GM18870 (cell line): ENCODE results near the gene TEAD1.

Experiments used
- ATAC-seq: cut with Tn5 transposase; IDR thresholded peaks from one replicate; pipeline ENCODE4 v1.9.1; 2021; ENCODE audit warnings: moderate library complexity; ENCODE audit not compliant: unreplicated experiment

The TEAD1 gene

DNA sequence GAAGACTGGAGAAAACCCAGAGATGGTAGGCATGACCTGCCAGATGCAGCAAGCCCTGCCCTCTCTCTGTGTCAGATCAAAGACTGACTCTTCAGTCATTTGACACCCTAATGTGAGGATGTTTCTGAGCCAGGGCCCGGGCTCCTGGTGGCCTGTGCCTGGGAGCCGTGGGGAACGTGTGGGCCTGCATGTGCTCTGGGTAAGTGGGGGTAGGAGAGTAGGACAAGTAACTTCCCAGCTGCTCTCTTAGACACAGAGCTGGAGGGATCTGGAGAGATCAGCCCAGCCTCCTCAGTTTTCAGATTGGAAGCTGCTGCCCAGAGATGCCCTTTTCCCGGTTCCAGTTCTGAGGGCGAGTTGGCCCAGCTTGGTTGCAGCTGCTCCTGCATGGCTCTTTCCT lies 110.8 kb downstream of the TEAD1 start:
- no peak for ATAC-seq

DNA sequence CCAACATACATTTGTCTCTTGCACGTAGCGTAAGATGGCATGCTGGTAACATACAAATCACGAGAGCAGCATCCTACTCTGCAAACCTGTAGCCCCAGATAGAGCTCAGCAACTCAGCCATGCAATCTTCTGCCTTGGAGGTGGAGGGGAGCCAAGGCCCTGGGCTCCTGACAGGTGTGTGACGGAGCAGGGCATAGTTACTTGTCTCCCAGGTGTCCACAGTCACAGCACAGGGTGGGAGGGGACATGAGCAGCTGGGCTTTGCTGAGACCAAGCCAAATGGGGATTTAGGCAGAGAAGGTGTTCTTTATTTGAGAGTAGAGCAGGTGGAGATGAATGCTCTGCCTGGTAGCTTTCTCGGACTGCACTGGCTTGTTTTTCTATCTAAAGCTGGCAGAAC lies 111.7 kb downstream of the TEAD1 start:
- no peak for ATAC-seq

DNA sequence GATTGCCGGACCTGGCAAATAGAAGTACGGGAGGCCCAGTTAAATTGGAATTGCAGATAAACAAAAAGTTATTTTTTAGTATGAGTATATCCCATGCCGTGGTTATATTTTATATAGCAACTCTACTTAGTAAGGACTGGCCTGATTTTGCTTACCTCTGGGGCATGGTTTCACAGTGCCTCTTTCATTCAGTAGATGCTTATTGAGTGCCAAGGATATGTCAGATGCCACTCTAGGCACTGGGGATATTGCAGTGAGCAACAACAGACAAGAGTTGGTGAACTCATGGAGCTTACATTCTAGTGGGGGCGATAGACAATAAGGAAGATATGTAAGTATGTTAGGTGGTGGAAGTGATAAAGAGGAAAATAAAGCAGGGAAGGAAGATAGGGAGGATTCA lies 112.2 kb downstream of the TEAD1 start:
- no peak for ATAC-seq

DNA sequence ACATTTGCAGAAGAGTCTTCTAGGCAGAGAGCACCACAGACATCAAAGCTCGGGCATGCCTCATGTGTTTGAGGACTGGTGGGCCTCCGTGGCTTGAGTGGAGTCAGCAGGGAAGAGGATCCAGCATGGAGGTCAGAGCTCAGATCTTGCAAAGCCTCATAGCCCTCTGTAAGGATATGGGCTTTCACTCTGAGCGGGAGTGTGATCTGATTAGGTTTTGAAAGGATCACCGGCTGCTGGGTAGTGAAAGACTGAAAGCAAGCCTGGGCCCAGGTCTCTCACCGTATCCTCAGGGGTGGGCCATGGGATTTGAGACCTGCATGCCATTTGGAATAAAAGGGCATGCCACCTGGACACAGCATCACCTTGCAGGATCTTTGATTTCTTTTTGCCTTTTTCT lies 112.7 kb downstream of the TEAD1 start:
- no peak for ATAC-seq

DNA sequence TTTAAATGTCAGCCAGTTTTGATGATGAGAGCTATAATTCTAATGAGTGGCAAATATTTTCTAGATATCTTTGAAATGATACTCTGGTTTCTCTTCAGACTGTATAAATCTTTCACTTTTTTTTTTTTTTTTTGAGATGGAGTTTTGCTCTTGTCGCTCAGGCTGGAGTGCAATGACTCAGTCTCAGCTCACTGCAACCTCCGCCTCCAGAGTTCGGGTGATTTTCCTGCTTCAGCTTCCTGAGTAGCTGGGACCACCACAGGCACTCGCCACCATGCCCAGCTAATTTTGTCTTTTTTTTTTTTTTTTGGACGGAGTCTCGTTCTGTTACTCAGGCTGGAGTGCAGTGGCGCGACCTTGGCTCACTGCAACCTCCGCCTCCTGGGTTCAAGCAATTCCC lies 113.6 kb downstream of the TEAD1 start:
- ATAC-seq: no peak

DNA sequence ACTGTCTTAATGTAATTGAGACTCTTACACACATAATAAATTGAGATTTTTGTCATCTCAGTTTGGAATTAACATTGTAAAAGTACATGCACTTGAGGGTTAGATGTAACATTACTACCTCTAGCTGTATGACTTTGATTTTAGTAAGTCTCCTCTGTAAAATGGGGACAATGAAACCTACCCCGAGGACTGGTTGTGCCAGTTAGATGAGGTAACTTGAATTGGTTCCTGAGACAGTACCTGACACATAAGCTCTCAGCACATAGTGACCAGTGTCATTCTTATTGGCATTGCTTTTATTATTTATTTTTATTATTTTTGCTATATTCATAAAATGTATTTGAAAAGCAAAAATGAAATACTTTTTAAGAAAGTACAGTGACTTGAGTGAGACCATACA lies 114.8 kb downstream of the TEAD1 start:
- ATAC-seq: no peak

DNA sequence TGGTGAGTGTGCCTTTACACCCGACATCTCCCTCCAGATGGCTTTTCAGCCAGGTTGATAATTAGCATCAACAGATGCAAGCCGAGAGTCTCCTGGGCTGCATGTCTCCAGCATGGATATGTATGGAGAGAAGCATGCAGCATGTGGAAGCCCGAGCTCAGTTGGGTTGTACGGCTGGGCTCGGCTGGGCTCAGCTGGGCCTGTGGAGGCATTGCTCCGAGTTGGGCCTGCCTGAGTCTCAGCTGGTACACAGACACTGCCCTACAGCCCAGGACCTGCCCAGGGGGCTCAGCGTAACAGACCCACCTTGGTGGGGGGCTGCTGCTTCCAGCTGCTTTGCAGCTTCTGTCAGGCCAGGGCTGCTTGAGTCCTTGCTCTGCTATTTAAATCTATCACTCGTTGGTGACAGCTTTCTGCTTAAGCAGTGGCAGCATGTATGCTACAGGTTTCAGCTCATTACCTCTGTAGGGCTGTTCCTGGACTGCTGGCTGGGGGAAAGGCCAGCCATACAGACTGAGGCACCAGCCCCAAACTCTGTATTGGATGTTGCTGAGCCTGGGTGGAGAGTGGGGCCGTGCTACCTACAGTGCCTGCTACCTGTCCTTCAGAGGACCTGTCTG lies 115.5 kb downstream of the TEAD1 start:
- ATAC-seq: no peak

DNA sequence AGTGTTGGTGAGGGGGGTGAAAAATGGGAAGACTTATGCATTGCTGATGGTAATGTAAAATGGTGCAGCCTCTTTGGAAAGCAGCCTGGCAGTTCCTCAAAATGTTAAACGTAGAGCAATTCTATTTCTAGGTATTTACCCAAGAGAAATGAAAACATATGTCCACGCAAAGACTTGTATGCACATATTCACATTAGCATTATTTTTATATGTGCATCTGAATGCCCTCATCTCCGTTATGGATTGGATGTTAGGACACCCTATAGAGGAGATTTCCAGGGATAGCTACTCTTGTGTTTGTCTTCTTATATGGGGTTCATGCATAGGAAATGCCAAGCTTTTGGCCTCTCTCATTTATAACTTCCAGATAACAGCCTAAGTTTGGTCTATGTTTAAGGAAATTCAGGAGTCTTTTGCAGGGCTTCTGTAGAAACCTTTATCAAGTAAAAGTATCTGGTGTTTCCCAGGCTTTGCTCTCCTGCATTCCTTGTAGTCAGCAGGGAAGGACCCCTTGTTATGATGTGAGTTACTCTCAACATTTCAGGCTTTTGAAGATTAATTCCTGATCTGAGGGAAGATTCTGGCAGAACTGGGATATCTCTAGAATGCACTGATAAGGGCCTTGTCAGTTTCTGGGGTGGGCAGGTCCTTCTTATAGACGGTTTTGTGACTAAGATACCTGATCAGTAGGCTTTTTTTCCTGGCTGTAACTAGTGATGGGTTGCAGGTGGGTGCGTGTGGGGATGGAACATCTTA lies 116.8 kb downstream of the TEAD1 start:
- ATAC-seq: no peak

DNA sequence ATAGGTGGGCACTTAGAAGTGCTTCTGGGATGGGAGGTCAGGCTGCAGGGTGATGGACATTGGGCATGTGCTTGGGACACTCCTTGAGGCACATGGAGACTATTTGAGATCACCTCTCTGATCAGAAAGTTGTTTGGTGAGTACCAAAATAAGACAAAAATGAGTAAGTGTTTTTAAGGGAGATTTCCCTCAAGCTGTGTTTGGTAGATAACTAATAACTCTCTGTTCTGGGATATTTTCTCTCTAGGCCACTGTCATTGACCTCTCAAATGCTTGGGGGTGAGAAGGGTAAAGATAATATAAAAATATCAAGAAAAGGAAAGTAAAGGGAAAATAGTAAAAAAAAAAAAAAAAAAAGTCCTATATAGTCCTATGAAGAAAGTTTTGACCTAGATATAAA lies 117.8 kb downstream of the TEAD1 start:
- no peak for ATAC-seq

DNA sequence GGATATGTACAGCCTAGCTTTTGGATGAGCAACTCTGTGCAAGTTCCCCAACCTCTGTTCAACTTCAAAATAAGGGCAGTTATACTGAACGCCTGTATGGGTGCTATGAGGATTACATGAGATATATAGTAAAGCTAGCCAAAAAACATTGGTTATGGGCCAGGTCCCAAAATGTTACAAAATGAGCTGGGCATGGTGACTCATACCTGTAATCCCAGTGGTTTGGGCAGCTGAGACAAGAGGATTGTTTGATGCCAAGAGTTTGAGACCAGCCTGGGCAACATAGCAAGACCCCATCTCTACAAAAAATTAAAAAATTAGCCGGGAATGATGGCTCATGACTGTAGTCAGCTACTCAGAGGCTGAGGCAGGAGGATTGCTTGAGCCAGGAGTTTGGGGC lies 118.4 kb downstream of the TEAD1 start:
- ATAC-seq: no peak

DNA sequence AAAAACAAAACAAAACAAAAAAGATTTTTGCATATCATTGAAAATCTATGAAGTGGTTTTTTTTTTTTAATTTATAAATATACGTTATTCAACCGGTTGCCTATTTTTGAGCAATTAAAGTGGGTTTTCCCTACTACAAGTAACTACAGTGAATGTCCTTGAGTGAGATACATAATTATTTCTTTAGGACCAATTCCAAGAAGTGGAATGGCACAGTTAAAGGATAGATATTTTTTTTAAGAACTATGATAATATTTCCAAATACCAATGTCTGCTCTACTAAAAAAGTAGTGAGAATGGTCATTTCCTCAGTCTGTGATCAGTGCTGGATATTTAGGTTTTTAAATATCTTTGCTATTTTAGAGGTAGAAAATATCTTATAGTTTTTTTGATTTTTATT lies 118.8 kb downstream of the TEAD1 start:
- no peak for ATAC-seq

DNA sequence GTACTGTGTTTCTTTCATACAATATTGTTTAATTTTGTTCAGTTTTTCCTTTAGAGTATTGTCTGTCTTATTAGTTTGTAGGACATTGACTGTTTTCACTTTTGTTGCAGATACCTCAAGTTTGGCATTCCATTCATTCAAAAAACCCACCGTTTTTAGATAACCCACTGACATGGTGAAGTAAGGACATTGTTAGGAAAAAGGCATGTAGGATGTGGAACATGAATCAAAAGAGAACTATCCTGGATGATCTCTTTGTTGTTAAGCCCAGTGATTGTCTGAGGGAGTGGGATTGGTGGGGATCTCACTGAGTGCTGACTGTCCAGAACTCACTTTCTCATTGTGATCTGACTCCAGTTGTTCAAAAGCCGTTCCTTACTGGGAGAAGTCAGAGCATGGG lies 119.3 kb downstream of the TEAD1 start:
- ATAC-seq: no peak

DNA sequence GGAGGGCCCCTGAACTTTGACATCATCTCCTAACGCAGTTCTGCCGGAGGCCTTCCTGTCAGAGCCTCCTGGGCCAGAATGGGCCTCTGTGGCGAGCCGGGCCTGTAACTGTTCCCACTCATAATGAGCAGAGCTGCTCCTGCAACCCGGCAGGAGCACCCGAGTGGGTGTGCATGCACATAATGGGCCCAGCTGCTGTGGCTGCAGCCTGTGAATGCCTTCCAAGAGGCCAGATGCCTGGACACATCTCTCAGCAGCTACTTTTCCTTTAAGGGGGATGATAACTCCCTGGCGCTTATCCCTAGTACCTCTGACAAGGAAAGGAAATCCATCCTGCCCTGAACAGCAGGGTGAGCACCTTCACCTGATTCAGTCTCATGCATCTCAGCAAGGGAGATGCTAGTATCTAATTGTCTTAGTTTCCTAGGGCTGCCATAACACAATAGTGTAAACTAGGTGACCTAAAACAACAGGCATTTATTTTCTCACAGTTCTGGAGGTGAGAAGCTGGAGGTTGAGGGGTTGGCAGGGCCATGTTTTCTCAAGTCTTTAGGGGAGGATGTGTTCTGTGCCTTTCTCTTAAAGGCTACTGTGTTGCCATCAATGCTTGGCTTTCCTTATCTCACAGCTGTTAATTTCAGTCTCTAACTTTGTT lies 120.5 kb downstream of the TEAD1 start:
- ATAC-seq: no peak

DNA sequence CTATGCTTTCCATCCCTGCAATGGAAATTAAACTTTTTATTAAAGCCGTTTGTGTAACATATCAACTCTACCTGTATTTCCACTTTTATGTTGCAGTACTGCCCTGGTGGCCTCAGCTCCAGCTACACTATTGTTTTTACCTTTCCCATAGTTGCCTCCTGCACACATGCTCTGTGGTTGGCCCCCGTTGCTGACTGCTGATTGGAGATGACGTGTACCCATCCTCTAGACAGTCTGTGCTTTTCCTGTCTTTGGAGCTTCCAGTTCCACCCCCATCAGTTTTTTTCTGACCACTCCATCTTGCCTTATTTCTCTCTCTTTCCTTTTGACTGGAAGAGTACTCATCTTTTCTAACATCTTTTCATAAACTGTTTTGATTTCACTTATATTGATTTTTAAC lies 123.8 kb downstream of the TEAD1 start:
- no peak for ATAC-seq

DNA sequence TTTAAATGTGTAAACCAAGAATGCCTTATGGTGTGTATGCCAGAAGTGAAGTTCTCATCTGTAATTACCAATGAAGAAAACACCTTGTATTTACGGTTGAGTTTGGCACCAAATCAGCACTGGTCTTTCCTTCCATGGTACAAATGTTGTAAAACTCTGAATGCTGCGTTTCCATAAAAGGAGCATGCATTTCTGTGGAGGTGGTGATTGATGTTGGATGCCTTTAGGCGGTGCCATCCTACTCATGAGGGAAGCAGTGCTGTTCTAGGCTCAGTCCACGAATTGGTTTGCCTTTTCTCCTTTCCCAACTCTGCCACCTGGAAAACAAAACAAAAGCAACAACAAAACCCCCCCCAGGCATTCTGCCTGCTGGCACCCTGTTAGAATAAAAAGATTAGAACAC lies 124.4 kb downstream of the TEAD1 start:
- no peak for ATAC-seq

DNA sequence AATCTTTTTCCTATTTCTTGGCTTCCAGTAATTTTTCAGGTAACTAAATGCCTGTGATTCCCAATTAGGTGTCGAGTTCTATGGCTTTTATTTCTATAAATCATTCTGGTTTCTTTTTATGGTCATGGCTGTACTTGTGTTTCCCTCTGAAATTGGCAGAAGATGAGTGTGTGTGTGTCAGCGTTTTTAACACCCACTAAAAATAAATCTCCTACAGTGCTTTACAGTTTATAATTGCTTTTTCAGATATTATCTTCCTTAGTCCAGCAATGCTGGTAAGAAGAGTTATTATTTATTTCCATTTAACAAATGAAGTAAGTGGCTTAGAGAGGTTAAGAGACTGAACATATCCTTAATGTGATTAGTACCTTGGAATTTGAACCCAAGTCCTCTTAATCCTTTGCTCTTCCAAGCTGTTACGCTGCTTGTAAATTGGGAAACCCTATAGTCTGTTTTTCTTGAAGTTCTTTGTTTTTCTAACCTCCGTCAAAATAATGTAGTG lies 125.2 kb downstream of the TEAD1 start:
- ATAC-seq: no peak

DNA sequence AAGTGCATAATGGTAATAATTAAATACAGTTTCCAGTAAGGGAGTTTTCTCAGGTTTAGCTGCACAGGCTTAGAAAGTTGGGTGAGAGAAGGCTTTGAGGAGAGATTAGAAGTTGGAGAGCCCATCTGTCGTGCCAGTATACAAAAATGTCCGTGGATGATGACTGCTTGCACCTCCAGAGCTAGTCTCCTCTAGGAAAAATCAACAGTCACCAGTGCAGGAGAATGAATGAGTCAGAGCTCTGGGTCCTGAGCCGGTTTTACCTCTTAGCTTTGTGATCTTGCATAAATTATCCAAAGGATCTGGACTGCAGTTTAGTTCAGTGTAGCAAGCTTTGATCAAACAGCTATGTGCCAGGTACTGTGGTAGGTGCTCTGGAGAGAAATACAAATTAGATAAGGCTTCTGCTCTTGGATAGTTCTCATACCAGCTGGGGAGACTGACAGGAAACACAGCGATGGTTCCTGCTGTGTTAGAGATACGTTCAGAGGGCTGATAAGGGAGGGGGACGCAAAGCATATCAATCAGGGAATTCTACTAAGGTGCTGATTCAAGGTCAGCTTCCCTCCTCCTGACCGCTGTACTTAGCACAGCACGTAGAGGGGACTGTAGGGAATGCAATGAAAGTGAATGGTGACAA lies 125.9 kb downstream of the TEAD1 start:
- no peak for ATAC-seq

DNA sequence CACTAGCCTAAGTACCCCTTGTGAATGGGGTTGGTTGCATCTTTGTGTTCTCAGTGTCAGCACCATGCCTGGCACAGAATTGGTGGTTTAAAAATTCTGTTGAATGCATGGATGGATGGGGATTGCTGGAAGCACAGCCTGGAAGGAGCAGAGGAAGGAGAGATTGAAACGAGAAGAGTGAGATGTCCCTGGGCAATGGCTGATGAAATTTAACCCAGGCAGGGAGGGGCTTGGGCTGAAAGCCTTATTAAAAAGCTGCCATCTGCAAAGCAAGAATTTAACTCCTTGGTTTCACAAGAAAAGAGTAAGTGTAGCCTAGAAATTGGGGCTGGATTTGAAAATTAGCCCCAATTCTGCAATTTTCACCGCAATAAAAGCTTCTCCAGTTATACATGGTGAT lies 126.7 kb downstream of the TEAD1 start:
- no peak for ATAC-seq

DNA sequence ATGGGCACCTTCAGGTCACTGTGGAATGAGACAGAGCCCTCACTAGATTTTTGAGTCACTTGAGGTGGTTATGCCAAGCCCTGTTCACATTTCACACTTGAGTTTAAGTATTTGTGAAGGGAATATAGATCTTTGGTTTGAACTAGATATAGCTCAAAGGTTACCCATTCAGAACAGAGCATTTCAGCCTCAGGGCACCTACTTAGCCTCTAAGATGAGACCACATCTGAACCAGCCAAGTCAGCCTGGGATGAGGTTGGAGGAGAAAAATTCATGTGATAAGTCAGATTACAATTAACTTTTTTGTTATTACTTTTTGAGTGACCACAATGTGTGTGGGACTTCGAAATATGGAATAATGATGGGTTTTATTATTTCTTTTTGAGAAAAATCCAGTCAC lies 127.8 kb downstream of the TEAD1 start:
- no peak for ATAC-seq

DNA sequence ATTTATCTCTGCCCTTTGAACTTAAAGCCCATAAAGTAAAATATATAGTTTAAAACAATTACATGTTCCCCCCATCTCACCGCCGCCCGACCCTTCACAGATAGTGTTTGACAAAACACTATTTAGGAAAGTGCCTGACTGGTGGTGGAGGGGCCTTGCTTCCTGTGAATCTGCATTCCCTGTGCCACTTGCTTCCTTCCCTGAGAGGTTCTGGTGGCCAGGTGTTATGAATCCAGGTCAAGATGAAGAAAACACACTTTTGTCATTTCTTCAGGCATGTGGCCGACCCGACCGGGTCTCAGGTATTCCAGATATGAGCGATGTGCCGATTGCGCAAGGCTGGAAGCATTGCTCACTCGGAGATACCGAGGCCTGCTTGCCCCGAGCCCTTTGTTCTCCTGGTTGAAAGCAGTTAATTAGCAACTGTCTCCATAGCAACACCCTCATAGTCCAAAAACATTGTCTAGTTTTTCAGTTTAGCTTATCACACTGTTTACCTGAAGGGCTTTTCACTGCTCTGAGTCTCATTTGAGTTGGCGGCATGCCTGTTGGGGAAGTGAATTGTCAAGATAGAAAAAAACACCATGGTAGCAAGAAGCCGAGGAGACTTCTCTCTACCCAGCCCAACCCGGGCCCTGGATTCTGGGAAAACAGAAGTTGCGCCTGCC lies 128.3 kb downstream of the TEAD1 start:
- ATAC-seq: no peak
